ENCODE results near the gene MVD. TPM values are rescaled to one million over a fixed set of nuclear protein-coding genes. Genes with fewer than 3 reads are reported as not detected.

The MVD gene
- total and polyA plus RNA-seq, 2 of the 13 experiments (the other 11 are each of a cell fraction or from before 2014, with no cell fraction given): 28.1 to 187 TPM

DNA sequence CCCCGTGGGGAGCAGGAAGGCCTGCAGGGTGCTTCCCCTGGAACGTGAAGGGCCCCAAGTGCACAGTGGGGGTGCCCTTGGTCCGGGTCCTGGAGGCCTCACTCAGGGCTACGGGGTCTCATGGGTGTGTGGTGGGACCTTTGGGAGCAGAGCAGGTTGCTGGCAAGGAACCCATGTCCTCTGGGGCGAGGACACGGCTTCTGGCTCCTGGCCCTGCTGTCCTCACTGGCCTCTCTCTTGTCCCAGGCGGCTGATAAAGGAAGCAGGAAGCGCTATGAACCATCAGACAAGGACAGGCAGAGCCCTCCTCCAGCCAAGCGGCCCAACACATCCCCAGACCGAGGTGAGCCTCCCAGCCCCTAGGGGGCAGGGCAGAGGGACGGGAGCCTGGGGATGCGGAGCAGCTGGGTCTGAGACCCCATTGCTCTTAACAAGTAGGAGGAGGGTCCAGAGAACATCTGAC lies 34.3 kb downstream of the MVD start (continued):
- TF ChIP-seq ZNF790 (CRISPR knock-in tag; IDR thresholded peaks at IDR 0.05; ENCODE audit: borderline replicate concordance) (no peak), HDAC6 (IDR thresholded peaks at IDR 0.05; ENCODE audit: low read depth, low read length) (no peak), MEIS1 (CRISPR knock-in tag; IDR thresholded peaks at IDR 0.05; ENCODE audit: borderline replicate concordance) (no peak), LCORL (IDR thresholded peaks at IDR 0.05) (no peak), LCORL (CRISPR knock-in tag; IDR thresholded peaks at IDR 0.05) (no peak), AGO2 (optimal IDR thresholded peaks at IDR 0.05; ENCODE audit: low read depth, low read length) (peak; percentile 67), ZNF83 (CRISPR knock-in tag; IDR thresholded peaks at IDR 0.05; ENCODE audit: borderline replicate concordance) (no peak), KLF16 (CRISPR knock-in tag; IDR thresholded peaks at IDR 0.05) (no peak), KMT2A (CRISPR knock-in tag; IDR thresholded peaks at IDR 0.05) (no peak), GATAD1 (CRISPR knock-in tag; IDR thresholded peaks at IDR 0.05) (0 out of 2 replicates have a peak, but pooled peaks have one; percentile 48), ZNF234 (CRISPR knock-in tag; conservative IDR thresholded peaks at IDR 0.05) (no peak), TEAD3 (CRISPR knock-in tag; optimal IDR thresholded peaks at IDR 0.05; ENCODE audit: borderline replicate concordance) (no peak), TOPORS (CRISPR knock-in tag; IDR thresholded peaks at IDR 0.05) (no peak), MIER2 (CRISPR knock-in tag; IDR thresholded peaks at IDR 0.05) (no peak), ZNF788 (CRISPR knock-in tag; IDR thresholded peaks at IDR 0.05; ENCODE audit: borderline replicate concordance) (no peak; the same call in 1 of the 2 replicates), EP300 (IDR thresholded peaks at IDR 0.05; ENCODE audit: low read depth in 2 of 2, low read length in 2 of 2) (no peak), EP300 (CRISPR knock-in tag; IDR thresholded peaks at IDR 0.05; ENCODE audit: borderline replicate concordance) (no peak), EEA1 (CRISPR knock-in tag; IDR thresholded peaks at IDR 0.05; ENCODE audit: borderline replicate concordance) (no peak)
- TF ChIP-seq, protein P1, sequence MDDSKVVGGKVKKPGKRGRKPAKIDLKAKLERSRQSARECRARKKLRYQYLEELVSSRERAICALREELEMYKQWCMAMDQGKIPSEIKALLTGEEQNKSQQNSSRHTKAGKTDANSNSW (CRISPR knock-in tag; IDR thresholded peaks at IDR 0.05; ENCODE audit: borderline replicate concordance): no peak
- TF ChIP-seq, protein P2, sequence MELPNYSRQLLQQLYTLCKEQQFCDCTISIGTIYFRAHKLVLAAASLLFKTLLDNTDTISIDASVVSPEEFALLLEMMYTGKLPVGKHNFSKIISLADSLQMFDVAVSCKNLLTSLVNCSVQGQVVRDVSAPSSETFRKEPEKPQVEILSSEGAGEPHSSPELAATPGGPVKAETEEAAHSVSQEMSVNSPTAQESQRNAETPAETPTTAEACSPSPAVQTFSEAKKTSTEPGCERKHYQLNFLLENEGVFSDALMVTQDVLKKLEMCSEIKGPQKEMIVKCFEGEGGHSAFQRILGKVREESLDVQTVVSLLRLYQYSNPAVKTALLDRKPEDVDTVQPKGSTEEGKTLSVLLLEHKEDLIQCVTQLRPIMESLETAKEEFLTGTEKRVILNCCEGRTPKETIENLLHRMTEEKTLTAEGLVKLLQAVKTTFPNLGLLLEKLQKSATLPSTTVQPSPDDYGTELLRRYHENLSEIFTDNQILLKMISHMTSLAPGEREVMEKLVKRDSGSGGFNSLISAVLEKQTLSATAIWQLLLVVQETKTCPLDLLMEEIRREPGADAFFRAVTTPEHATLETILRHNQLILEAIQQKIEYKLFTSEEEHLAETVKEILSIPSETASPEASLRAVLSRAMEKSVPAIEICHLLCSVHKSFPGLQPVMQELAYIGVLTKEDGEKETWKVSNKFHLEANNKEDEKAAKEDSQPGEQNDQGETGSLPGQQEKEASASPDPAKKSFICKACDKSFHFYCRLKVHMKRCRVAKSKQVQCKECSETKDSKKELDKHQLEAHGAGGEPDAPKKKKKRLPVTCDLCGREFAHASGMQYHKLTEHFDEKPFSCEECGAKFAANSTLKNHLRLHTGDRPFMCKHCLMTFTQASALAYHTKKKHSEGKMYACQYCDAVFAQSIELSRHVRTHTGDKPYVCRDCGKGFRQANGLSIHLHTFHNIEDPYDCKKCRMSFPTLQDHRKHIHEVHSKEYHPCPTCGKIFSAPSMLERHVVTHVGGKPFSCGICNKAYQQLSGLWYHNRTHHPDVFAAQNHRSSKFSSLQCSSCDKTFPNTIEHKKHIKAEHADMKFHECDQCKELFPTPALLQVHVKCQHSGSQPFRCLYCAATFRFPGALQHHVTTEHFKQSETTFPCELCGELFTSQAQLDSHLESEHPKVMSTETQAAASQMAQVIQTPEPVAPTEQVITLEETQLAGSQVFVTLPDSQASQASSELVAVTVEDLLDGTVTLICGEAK (IDR thresholded peaks at IDR 0.05): no peak
- TF ChIP-seq, protein P2 (CRISPR knock-in tag; IDR thresholded peaks at IDR 0.05): no peak

Measured in HepG2 (cell line).